ENCODE data around the gene OR10Z1.

GRCh38 chr1:158644449-158644848, 39.4 kb downstream of the OR10Z1 start:
- TF ChIP-seq EZH2 (IDR thresholded peaks at IDR 0.05): no peak
- no peak for TF ChIP-seq POLR2AphosphoS5 (IDR thresholded peaks at IDR 0.05; ENCODE audit: borderline replicate concordance, low read depth, low read length)
